EH (cell line): Measurements from ENCODE around the gene FRMD4A.
A peak's percentile ranks its signal among the peaks of the same experiment; 100 is the strongest.

Experiments used
- DNase-seq: peaks from one replicate; pipeline ENCODE4 v3.0.0-alpha.2; 2015; ENCODE audit warnings: low read depth

FRMD4A gene

DNA sequence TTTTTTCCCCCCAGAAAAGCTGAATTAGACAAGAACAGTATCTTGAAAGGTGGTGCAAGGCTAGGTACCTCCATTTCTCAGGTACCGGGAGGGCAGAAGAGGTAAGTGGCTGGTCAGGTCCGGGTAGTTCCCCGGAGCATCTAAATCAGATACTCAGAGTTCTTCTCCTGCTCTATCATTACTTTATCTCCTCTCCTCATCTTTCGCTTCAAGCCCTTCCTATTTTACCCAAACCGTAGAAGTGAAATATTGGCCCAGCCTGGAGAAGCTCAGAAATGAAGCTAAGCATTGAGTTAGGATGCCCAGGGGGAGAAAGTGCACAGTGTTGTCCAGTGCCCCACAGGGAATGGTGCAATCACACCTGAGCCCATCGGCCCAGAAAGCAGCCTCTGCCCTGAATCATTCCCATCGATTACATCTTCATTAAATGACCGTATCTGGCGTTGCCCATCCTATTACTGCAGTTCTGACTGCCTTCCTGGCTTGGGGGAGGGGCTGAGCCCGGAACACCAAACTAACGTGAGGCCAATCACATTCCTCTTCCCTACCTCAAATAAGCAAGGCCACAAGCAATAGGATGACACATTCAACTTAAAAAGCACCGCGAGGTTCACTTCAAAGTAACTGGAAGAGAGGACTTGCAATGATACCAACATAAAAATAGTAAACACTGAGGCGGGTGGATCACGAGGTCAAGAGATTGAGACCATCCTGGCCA, 627.5 kb downstream of the FRMD4A start:
- DNase-seq: no peak

- no peak for DNase-seq
Observed at GRCh38 chr10:13701157-13701919, 629.4 kb downstream of the FRMD4A start.

DNA sequence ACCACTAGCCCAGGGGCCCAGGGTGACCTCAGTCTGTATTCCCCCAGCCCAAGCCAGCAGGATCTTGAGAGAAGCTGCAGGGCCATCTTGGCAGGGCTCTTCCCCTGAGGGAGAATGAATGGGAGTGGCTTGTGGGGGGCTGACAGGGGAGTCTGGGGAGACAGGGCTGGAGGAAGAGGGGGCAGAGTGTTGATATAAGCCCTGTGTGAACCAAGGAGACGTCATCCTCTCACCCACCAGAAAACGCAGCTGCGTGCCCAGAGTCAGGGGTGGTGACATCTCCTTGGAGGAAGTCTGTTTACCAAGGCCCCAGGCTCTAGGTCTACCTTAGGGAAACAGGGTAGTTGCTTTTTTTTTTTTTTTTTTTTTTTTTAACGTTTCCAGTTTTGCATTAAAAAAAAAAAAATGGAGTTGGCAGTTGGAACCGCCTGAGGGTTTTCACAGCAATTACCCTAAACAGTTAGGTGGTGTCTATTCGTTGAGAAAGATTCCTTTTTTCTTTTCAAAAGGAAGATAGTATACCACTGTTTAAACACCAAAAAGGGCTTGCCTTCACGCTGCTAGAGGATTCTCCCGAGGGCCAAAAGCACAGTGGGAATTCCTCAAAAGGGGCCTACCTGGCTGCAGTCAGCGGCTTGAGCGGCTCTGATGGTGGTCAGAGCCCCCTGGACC, 630.1 kb downstream of the FRMD4A start:
- no peak for DNase-seq

GRCh38 chr10:13699216-13699615, 631.5 kb downstream of the FRMD4A start:
- no peak for DNase-seq

DNA sequence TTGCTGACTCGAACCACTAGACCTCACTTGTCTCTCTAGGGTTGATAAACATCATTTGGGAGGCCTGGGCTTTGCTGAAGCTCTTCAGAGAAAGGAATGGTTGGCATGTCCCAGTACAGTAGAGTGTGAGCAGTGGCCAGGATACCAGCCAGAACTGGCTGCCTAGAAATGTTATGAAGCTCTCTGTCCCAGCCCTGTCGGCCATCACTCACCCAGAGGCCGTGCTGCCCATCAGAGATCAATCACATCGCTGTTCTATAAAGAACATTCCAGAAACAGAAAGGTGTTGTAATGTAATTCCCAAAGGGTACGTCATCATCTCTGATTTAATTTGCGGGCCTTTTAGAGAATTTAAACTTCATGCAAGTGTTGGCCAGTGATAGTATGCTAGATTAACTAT, 632.5 kb downstream of the FRMD4A start:
- DNase-seq: peak; percentile 40

DNA sequence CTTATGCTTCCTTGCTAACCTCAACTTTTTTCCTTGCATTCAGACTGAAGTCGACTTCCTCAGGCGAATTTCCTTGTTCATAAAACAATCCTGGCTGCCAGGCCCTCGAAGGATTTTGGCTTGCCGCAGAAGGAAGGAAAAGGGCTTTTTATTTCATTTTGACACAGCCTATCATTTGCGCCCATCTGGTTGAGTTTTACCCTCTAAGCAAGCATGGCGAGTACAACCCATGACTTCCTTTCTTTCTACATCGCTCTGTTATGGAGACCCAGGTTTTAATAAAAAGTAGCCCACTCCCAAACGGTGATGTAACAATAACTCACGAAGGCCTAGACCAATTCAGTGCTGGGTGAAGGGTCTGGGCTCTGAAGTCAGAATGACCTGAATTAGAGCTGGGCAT, 634.7 kb downstream of the FRMD4A start:
- DNase-seq: no peak

- DNase-seq: no peak
Observed at GRCh38 chr10:13695588-13695987, 635.1 kb downstream of the FRMD4A start.

- DNase-seq: no peak
Observed at GRCh38 chr10:13693783-13694700, 636.7 kb downstream of the FRMD4A start.

DNA sequence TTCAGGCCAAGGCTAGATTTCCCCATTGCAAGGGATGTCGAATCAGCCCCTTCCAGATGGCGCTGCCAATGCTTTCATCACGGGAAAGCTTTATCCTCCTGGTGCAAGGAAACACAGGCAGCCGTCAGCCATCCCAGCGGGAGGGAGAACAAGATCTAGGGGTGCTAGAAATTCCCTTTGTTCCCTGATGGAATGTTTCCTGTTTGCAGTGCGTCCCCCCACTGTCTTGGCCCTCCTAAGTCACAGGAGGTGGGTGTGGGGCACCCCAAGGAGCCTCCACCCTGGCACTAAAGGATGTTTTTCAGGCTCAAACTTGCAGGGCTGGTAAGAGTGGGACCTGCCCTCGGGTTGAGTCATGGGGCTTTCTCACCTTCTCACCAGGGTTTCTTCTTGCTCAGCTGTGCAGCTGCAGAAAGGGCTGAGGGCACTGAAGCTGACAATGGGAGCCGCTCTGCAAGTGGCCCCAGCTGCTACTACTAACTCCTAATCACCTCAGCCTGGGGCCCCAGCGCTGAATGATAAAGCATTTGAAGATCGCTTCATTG, 640.4 kb downstream of the FRMD4A start:
- DNase-seq: no peak

- peak; percentile 35 for DNase-seq
Observed at GRCh38 chr10:13686331-13686752, 644.4 kb downstream of the FRMD4A start.

DNA sequence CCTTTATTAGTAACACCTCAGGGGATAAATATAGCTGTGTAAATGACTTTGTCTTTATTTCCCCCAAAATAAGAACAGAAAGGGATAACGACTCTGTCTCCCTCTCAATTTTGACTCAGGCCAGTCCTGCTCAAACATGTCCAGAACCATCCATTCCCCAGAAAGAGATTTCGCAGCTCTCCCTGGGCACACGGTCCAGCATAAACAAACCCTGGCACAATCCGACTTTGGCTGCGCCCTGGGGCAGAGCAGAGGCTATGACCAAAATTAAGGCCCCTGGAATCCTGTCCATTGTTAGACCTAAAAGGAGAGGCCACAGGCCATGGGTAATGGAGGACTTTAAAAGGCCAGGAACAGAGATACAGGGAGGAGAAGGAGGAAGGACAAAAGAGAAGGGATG, 644.8 kb downstream of the FRMD4A start:
- DNase-seq: no peak

DNA sequence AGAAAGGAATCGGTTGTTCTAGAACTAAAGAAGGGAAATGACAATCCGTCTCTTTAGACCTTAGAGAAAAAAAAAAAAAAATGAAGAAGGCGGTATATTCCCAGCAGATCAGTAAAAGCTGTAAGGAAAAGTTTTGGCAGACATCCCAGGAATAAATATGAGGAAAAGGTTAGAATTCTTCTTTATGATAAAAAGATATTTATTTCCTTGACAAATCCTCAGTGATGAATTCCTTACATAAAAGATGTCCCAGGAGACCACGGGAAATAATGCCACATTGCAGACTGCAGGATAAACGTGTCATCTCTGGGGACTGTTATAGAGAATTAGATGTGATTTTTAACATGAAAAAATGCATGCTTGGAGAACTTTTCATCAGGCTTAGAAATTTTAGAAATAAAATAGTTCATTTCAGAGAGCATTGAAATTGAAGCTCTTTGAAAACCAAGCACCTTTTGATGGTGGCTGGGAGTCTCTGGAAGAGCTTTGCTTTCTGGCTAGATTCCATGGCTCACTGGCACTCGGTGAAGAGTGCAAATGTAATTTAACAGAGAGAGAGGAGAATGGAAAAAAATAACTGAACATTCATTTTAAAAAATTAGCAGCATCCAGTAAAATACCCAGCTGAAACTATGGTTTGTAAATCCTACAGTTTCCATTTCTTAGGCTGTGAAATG, 645.8 kb downstream of the FRMD4A start:
- peak; percentile 63 for DNase-seq

GRCh38 chr10:13684252-13684791, 646.4 kb downstream of the FRMD4A start:
- DNase-seq: peak; percentile 79

GRCh38 chr10:13683017-13683416, 647.7 kb downstream of the FRMD4A start:
- DNase-seq: no peak

- peak; percentile 45 for DNase-seq
Observed at GRCh38 chr10:13681960-13682359, 648.8 kb downstream of the FRMD4A start.

- no peak for DNase-seq
Observed at GRCh38 chr10:13681528-13681927, 649.2 kb downstream of the FRMD4A start.

GRCh38 chr10:13681095-13681494, 649.6 kb downstream of the FRMD4A start:
- DNase-seq: no peak

DNA sequence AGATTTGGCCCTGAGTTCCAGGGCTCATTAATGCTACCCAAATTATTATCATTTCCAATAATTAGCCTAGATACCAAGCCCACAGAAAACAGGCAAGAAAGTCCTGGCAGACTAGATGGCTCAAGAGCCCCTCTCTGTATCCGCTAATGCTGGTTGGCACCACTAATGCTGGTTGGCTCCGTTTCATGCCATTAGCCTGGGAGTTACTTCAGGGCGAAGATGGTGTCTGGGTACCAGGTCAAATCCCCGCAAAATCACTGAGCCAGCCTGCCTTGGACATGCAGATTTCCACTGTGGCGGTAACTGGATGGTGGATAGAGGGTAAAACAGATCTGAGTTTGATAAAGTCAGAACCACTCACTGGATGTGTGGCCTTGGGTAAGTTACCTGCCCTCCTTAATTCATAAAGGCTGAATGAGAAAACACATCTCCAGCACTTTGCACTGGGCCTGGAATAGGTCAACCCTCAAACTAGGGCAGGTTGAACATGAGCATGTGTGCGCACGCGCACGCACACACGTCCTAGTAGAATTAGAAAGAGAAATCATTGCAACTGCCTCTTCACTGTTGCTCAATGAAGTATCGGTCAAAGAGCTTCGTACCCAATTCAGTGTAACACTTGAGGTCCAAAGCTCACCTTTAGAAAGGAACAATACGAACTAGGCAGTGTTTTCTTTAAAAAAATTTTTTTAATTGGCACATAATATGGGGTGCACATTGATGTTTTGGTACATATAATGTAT, 652.5 kb downstream of the FRMD4A start:
- DNase-seq: no peak

GRCh38 chr10:13674645-13675588, 655.8 kb downstream of the FRMD4A start:
- no peak for DNase-seq
